Islet of Langerhans (tissue), 1 donor: Measurements from ENCODE around the gene FGFR1OP2.
"Not testable (repeated sequence)": the region's sequence is repeated elsewhere in the genome, so short reads cannot be mapped to it uniquely, and the experiment has no call there.

Experiments used
- FAIRE-seq: peaks from one replicate; lab custom pipeline; 2011; peaks lifted over from hg19 to GRCh38; lab: Jason Lieb, UNC

The FGFR1OP2 gene

DNA sequence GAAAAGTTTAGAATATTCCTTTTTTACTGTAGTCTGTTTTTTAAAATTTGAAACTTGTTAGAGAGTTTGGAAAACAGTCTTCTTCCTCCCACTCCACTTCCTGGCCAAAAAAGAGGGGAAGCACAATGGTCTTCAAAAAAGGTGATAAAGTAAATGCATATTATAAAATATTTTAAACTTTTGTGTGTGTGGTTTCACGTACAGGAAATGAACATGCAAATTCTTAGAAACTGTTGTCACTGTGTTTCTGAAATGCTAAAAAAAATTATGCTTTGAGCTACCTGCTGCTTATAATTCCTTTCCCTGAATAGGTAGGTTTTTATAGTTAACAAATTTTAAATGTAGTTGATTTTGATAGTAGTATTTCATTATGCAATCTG is 2.9 kb downstream of the FGFR1OP2 start:
- FAIRE-seq: no peak

DNA sequence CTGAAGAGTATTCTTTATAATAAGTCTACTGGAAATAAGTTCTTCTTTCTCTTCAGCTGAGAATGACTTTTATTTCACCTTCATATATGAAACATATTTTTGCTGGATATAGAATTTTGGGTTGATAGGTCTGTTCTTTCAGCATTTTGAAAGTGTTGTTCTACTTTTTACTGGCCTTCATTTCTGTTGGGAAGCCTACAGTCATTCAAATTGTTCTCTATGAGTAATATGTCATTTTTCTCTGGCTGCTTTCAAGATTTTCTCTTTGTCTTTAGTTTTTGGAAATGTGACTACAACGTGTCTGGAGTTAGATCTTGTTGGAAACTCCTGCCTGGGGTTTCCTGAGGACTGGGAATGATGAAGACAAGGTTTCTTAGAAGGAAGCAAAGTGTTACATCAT is 10.0 kb downstream of the FGFR1OP2 start:
- FAIRE-seq: no peak

DNA sequence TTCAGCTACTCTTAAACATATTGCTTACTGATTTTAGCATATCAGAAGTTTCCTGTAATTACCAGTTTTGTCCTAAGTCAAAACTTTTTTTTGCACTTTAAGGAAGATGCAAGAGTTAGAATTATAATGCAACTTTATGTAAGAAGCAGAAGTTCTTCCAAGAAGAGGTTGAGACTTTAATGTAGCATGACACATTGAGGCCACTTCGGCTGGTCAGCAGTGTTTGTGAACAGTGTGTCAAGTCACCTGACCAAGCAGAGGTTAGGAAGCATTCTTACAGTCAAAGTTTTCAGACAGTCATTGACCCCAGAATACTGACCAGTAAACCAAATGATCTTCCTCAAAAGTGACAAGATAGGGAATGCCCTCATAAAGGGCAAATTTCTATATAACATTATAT is 15.2 kb downstream of the FGFR1OP2 start:
- FAIRE-seq: no peak

DNA sequence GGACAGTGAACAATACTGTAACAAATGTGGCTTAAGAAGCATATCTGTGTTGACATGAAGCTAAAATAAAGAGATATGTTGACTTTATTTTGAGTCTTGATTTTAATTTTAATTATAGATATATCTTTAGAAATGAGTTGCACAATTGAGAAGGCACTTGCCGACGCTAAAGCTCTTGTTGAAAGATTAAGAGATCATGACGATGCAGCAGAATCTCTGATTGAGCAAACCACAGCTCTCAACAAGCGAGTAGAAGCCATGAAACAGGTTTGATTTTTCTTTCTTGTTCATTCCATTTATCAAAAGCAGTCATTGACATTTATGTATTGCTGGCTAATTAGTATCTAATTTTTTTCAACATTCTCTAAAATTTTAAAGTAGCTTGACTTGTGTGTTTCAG is 15.8 kb downstream of the FGFR1OP2 start:
- FAIRE-seq: no peak

DNA sequence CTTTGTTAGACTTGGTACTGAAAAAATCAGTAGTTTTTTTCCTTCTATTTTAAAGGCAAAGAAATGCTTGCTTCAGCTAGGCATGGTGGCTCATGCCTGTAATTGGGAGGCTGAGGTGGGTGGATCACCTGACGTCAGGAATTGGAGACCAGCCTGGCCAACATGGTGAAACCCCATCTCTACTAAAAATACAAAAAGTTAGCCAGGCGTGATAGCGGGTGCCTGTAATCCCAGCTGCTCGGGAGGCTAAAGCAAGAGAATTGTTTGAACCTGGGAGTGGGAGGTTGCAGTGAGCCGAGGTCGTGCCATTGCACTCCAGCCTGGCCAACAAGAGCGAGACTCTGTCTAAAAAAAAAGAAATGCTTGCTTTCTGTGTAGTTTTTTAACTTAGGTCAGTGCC is 23.1 kb downstream of the FGFR1OP2 start:
- FAIRE-seq: not testable (repeated sequence)

DNA sequence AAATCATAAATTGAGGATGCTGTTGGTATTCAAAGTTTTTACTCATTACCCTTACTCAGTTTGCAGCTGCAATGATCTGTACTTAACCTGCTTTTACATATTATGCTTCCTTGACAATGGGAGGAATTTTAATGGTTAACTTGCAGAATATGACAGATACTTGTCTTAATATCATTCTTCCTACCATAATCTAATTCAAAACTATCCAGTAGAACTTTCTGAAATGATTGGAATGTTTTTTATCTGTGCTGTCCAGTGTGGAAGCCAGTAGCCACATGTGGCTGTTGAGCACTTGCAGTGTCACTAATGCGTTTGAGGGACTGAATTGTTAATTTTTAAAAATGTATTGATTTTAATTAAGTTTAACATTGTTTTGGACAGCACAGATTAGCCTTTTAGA is 23.5 kb downstream of the FGFR1OP2 start:
- no peak for FAIRE-seq

DNA sequence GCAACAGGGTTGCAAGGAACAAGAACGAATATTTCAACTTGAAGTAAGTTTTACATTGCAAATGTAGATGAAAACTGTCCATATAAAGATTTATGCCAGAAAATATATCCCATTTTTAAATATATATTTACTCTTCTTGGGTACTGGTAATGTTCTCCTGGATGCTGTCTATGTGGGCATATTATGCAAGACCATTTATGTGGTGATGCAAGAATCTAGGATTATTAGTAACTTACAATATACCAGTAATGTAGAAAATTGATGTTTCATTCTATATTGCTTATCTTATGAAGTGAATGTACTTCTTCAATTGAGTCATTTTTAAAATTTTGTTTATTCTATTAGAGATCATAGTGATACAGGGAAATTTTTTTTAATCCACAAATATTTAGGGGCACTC is 25.1 kb downstream of the FGFR1OP2 start:
- no peak for FAIRE-seq

DNA sequence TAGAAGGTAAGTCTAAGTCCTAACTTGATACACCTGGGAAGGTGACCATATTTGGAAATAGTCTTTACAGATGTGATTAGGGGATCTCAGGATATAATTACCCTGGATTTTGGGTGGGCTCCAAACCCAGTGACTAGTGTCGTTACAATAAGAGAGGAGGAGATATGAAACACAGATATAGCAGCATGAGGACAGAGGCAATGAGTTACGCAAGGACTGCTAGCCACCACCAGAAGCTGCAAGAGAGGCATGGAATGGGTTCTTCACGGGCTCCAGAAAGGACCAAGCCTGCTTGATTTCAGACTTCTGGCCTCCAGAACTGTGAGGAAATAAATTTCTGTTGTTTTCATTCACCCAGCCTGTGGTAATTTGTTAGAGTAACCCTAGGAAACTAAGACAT is 28.6 kb downstream of the FGFR1OP2 start:
- FAIRE-seq: no peak

DNA sequence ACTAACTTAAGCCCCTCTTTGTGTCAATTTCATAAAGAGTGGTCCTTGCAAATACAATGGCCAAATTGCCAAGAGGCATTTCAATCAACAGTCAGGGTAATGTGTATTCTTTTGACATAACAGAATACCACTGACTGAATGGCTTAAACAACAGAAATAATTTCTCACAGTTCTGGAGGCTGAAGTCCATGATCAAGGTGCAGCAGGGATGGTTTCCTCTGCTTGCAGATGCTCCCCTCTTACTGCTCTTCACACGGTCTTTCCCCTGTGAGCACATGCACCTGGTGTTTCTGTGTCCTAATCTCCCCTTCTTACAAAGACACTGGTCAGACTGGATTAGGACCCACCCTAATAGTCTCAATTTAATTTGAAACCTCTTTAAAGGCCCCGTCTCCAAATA is 31.9 kb downstream of the FGFR1OP2 start:
- no peak for FAIRE-seq

DNA sequence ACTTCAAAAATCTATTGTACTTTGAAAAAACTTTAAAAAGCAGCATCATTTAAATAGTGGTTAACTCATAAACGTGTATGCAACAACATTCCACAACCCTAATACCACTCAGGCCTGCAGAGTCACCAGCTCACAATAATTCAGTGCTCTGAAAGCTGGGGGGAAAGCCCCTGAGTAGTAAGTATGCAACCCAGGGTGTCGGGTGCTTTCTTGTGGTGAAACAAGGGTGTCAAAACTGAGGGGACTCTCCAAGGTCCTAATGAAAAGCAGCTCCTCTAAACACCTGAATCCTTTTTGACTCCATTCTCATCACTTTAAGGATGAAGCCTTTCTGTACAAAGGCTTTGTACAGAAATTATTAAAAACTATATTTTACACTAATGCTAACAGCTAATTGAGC is 33.7 kb downstream of the FGFR1OP2 start:
- FAIRE-seq: no peak

DNA sequence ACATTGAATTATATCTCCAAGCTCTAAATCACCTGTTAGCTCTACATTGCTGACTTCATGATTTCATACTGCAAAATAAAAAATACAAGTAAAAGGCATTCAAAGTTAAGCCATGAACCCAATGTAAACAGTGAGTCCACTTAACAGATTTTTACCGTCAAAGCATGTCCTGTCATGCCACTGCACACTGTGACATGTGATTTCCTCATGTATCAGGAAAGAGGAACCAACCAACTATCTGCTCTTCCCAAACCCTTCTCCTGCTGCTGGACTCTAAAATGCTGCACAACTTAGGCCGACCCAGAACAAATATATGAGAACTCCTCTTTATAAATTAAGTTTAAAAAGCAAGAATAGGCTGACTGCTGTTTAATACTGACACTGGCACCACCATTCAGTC is 38.4 kb downstream of the FGFR1OP2 start:
- FAIRE-seq: no peak

DNA sequence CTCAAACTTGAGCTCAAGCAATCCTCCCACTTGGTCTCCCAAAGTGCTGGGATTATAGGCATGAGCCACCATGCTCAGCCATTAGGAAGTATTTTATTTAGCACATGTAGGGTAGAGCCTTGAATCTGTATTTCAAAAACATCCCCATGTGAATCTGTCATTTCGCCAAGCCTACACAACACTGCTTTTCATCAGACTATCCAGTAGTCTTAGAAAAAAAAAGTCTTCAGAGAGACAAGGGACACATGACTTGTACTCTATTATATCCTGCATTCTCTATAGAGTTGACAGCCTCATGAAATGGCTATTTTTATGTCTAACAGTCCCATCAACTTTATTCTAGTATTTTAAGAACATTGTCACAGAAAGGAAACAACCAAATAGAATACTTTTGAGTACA is 40.5 kb downstream of the FGFR1OP2 start:
- FAIRE-seq: no peak

DNA sequence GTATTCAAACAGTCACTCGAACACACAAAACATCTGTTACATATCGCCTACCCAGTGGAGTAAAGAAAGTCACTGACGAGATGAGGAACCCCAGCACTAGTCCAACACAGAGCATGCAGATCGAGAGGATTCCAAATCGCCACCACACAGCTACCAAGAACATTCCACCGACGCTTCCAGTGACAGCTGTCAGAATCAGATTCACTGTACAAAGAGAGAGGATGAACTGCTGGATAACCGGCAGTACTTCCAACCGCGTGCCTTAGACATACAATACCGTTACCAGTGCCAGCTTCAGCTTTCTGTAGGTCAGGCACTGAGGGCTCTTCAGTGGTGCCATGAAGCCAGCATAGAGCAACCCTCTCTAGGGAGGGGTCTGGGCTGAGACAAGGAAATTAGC is 41.5 kb downstream of the FGFR1OP2 start:
- FAIRE-seq: no peak

DNA sequence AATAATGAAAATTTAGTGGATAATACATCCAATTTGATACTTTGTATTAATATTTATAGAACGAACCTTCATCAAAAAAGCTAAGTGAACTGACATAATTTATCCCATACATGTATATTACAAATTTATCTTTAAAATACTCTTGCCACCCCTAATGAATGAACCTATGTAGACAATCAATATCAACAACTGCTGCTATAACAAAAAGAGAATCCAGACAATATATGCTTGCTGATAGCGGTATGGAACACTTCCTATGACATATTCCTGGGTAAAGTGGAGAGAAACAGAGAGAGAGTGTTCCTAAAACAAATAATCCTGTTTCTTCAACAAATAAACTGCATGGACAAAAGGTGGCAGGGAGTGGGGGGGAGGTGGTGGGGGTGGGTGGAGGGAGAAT is 44.6 kb downstream of the FGFR1OP2 start:
- no peak for FAIRE-seq

DNA sequence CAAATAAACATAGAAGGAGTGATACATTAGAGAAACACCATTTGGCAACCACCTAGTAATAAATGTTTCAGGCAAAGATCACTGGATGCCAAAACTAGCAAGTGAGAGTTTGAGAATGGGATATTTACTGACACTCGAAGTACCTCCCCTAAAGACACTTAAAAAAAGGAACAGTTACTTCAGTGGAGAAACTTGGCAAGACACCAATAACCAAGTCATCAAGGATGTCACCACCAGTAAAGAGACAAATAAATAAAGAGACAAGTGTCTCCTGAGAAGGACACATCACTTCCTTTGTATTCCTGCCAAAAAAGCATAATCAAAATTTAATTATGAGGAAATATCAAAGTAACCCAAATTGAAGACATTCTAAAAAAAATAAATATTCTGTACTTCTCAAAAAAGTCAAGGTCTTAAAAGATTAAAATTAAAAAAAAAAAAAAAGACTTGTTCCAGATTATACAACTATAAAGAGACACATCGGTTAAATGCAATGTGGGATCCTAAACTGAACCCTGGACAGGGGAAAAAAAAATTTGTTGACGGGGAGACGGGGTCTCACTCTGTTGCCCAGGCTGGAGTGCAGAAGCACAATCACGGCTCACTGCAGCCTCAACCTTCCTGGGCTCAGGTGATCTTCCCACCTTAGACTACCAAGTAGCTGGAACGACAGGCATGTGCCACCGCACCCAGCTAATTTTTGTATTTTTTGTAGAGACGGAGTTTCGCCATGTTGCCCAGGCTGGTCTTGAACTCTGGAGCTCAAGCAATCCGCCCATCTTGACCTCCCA is 49.6 kb downstream of the FGFR1OP2 start:
- no peak for FAIRE-seq

DNA sequence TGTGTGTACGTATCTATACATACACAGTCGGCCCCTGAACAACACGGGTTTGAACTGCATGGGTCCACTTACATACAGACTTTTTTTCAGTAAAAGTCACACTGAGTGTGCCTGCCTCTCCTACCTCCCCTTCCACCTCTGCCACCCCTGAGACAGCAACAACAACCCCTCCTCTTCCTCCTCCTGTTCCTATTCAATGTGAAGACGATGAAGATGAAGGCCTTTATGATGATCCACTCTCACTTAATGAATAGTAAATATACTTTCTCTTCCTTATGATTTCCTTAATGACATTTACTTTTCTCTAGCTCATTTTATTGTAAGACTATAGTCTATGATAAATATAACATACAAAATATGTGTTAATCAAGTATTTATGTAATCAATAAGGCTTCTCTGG is 50.4 kb downstream of the FGFR1OP2 start:
- FAIRE-seq: no peak

DNA sequence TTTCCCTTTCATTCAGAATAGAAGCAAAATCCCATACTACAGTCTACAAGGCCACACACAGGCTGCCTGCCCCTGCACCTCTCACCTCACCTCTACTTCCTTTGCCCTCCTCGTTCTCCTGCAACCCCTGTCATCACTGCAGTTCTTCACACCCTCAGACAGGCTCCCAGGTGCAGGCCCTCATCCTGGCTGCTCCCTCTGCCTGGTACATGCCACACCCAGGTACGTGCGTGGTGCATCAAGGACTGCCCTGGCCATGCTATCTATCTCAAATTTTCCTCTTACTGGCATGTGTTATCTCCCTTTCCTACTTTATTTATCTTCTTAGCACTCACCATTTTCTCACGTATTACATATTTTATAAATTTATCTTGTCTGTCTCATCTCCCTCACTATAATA is 51.6 kb downstream of the FGFR1OP2 start:
- FAIRE-seq: no peak

DNA sequence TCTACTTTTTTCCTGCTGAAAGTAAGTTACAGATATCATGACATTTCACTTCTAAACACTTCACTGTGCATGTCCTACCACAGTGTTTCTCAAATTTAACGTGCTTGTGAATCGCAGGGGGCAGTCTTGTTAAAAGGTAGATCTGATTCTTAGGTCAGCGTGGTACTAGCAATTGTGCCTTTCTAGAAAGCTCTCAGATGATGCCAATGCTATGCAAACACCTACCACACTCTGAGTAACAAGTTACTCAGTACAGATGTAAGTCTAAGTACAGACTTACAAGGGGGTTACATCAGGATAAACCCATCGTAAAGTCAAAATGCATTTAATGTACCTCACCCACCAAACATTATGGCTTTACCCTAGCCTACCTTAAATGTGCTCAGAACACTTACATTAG is 53.6 kb downstream of the FGFR1OP2 start:
- no peak for FAIRE-seq

DNA sequence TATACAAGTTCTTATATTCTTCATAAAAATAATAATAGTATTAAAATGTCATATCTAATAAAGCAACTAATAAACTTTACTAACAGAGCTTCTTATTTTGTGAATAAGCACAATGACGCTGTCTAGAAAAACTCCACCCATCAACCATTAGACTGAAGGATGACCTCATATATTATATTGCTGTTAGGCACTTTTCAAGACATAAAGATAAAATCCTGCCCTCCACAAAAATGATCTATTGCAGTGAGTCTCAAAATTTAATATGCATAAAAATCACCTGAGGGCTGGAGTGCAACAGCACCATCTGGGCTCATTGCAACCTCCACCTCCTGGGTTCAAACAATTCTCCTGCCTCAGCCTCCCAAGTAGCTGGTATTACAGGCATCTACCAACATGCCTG is 55.8 kb downstream of the FGFR1OP2 start:
- no peak for FAIRE-seq

DNA sequence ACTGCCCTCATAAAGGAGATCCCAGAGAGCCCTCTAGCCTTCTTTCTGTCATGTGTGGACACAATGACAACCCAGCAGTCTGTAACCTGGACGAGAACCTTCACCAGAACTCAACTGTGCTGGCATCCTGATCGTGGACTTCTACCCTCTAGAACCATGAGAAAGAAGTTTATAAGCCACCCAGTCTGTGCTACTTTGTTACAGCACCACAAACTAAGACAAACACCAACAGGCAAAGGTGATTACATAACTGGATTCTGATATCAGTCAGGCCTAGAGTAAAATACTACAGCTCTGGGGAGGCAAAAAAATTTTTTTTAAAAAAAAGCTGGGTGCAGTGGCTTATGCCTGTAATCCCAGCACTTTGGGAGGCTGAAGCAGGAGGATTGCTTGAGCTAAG is 57.4 kb downstream of the FGFR1OP2 start:
- FAIRE-seq: no peak

DNA sequence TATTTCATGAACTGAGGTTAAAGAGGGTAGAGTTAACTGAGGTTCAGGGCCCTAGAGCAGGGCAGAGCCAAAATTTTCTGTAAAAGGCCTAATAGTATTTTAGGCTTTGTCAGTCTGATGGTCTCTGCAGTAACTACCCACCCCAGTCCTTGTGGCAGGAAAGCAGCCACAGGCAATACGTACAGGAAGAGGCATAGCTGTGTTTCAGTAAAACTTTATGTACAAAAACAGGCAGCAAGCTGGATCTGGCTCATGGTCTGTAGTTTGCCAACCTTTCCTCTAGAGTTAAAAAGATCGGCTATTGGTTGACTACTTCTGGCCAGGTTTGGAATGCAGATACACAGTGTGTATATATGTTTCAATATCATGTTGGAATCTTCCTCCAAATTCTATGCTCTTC is 58.7 kb downstream of the FGFR1OP2 start:
- FAIRE-seq: no peak

DNA sequence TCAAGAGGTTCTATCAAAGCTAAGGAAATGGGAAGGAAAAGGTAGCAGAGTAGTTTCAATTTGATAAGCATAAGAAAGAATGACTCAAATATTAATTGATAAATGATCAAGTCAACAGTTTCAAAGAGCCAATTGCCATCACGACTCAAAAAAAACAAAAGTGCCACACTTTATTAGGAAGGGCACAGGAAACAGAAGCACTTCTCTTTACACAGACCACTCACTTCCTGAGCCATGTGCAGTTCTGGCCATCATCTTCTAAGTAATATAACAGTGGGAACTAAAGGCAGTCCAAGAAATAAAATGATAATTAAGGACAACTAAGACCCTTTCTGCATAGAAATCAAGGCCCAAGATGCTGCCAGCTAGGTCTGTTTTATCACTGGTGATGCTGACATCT is 62.7 kb downstream of the FGFR1OP2 start:
- no peak for FAIRE-seq

DNA sequence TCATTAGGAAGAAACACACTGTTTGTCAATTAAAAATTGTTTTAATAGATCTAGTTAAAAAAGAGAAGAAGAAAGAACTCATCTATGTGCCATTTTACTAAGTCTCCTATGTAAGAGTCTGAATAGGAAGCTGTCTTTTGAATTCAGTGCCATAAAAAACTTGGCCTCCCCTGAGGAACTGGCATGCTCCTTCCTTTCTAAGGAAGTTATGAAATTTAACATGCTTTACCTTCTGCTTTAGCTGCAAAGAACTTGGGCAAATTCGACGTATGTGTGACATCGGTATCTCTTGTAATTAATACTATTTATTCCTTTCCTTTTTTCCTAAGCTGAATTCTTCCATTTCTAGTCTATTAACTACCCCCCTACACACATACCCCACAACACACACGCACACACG is 63.4 kb downstream of the FGFR1OP2 start:
- no peak for FAIRE-seq

DNA sequence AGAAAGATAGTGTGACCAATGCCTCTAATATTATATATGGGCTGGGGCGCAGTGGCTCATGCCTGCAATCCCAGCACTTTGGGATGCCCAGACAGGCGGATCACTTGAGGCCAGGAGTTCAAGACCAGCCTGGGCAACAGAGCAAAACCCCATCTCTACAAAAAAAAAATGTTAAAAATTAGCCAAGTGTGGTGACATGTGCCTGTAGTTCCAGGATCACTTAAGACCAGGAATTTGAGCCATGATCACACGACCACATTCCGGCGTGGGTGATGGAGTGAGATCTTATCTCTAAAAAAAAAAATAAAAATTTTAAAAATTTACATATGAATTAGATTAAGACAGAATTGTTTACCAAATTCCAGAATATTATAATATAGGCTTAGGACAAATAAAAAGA is 63.9 kb downstream of the FGFR1OP2 start:
- no peak for FAIRE-seq
